A549 treated with GW870086 at 1 μM for 4 hours (cell line): ENCODE results near the gene REG3A. TPM values are rescaled to one million over a fixed set of nuclear protein-coding genes. Genes with fewer than 3 reads are reported as not detected.

ENCODE experiments used
- total RNA-seq: library from RNA; stranded (reverse); fragments of 200-300 nt; extraction: Qiagen RNA extraction; gene quantifications from 5 replicates; pipeline ENCODE4 v1.2.3, GENCODE V29; 2022; ENCODE audit warnings: low read depth

The REG3A gene
- total RNA-seq: not detected in 5 replicates

GRCh38 chr2:79159653-79160052 lies at the start of gene REG3A:
REG3A (minus strand) TSS chr2:79159753; CDS start chr2:79159405, 348 bp downstream.

GRCh38 chr2:79120194-79120713 lies 39.3 kb downstream of the REG3A start, which contains the start of gene REG1A:
REG1A (plus strand) TSS chr2:79120488; CDS start chr2:79120862, 374 bp downstream.

Other genes starting within 250 kb of the REG3A start
- not detected in 5 replicates for gene REG3G, start 134.1 kb downstream of the REG3A start, total RNA-seq
- not detected in 5 replicates for gene REG1B, start 71.8 kb downstream of the REG3A start, total RNA-seq
- not detected in 5 replicates for gene REG1A, start 39.3 kb downstream of the REG3A start, total RNA-seq